ENCODE data around the gene ANKK1.

ANKK1 gene

GRCh38 chr11:113387605-113388211 lies at the start of gene ANKK1:
Gene ANKK1, plus strand, starts transcription at chr11:113387779. Its CDS starts 106 bp downstream, at chr11:113387885.
- DNase-seq (ENCODE audit: low read depth): no peak

DNA sequence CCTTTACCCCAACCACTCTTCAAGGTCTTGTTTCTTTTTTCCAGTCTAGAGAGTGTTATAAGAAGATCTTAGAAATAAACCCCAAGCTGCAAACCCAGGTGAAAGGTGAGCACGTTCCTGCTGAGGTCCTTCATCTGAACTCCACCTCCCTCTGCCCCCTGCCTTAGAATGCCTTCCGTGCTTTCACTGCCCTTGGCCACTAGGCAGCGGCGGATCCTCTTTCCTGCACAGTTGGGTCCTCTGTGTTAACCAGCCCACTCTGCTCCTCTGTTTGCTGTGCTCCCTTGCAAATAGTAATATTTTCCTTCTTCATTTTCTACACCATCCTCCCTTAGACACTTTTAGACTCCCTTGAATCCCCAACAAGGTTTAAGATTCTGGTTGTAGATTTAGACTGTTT lies 48.8 kb upstream of the ANKK1 start:
- DNase-seq (ENCODE audit: low read depth): no peak

DNA sequence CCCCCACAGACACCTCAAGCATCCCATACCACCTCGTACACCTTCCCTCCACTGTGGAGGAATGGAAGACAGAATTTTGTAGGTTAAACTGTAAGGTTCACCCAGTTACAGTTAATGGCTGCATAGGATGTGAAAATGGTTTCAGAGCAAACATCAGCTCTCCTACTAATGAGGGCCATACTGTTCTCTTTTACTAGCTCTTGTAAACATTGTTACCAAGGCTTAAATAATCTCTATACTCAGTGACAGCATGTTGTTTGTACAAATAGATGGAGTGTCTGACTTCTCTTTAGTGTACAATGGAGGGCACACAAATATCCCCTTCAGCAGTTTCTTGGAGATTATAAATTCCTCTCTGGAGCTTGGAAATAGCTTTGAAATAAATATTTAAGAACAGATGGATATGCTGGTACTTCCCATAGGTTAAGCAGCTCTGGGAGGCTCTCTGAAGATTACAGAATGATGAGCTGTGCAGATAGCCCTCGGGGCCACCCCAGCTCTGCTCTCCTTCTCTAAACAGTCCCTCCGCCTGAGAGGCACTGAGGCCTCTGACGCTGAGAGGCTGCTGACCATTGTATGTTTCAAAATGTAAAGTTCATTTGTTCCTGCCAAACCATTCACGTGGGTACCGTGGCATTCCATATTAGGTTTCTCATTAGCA lies 47.5 kb upstream of the ANKK1 start:
- DNase-seq (ENCODE audit: low read depth): no peak

- no peak for DNase-seq (ENCODE audit: low read depth)
Observed at GRCh38 chr11:113341388-113342165, 46.0 kb upstream of the ANKK1 start.

GRCh38 chr11:113345978-113346377 lies 41.6 kb upstream of the ANKK1 start:
- no peak for DNase-seq (ENCODE audit: low read depth)

GRCh38 chr11:113349528-113349927 lies 38.1 kb upstream of the ANKK1 start:
- DNase-seq (ENCODE audit: low read depth): no peak

DNA sequence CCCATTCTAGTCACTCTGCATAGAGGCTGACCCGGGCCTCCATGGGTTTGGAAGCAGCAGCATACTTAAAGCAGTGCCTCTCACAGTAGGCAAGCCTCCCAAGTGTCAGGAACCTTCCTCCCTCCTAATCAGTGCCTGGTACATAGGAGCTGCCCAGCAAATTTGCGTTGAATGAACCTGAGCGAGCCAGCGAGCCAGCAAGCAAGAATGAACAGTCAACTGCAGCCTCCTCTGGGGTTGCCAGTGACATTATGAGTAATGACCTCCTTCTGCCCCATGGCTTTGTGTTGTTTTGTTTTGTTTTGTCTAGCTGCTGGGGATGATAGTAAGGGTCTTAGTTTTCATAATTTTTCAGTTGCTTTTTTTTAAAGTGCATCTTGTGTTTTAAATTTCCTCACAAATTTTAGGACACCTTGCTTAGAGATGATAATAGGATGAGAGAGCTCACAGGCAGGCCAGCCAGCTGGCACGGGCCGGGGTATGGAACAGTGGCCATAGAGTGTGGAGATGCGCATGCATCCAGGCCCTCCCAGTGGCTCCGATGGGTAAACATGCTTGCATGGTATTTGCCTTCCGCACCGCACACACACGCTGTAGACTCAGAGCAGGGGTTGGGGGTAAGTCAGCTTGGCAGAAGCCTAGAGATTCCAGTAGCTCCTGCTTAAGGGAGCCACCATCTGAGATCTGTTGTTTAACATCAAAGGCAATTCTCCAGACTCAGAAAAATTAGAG lies 37.1 kb upstream of the ANKK1 start:
- no peak for DNase-seq (ENCODE audit: low read depth)

GRCh38 chr11:113351068-113351450 lies 36.5 kb upstream of the ANKK1 start:
- DNase-seq (ENCODE audit: low read depth): no peak

DNA sequence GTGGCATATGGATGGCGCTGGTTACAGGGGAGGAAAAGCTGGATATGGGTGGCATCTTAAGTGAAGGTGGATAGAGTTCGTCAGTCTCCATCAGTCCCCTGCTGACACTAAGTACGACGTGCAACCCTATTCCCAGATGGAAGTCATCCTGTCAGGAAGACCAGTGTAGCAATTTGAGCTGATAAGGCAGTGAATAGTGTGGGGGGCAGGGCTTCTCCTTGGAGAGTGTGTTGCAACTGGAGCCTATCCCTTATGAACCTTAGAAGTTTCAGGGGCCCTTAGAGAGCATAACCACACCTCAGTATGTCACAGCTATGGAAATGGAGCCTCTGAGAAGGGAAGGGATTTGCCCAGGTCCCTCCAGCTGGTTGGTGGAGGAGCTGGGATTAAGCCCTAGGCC lies 36.1 kb upstream of the ANKK1 start:
- no peak for DNase-seq (ENCODE audit: low read depth)

- no peak for DNase-seq (ENCODE audit: low read depth)
Observed at GRCh38 chr11:113356203-113356602, 31.4 kb upstream of the ANKK1 start.

GRCh38 chr11:113363406-113363805 lies 24.2 kb upstream of the ANKK1 start:
- DNase-seq (ENCODE audit: low read depth): no peak

- no peak for DNase-seq (ENCODE audit: low read depth)
Observed at GRCh38 chr11:113363996-113364641, 23.5 kb upstream of the ANKK1 start.

- DNase-seq (ENCODE audit: low read depth): no peak
Observed at GRCh38 chr11:113365895-113366294, 21.7 kb upstream of the ANKK1 start.

DNA sequence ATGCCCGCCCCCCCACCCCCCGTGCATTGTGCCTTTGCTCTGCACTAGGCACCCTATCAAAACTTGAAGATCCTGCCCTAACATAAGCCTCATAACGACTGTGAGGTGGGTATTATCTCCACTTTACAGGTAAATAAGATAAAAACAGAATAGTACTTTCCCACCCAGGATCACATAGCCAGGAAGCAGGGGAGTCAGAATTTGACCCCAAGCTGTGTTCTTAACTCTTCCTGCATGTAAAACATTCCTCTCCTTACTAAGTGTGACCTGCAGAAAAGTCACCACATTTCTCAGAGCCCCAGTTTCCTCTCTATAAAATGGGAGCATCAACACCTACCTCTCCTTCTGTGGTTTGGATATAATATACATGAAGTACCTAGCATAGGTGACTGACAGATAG lies 18.2 kb upstream of the ANKK1 start:
- no peak for DNase-seq (ENCODE audit: low read depth)

GRCh38 chr11:113370634-113371033 lies 16.9 kb upstream of the ANKK1 start:
- no peak for DNase-seq (ENCODE audit: low read depth)

GRCh38 chr11:113372309-113372708 lies 15.3 kb upstream of the ANKK1 start:
- no peak for DNase-seq (ENCODE audit: low read depth)

DNA sequence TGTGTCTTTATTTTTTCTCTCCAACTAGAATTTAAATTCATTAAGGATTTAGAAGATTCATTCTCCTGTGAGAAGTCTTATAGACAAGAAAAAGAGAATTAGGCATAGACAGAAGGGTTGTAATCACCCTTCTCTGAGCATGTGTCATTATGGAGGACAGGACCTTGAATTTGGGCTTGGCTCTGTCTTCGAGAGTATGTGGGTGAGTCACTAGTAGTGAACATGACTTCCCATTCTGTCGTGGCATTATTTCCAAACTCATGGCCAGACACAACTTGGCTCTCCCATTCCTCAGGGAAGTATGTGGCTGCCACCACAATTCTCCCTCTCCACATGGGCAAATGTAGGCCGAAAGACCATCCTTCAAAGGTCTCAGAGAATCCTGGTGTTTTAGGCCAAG lies 14.3 kb upstream of the ANKK1 start:
- DNase-seq (ENCODE audit: low read depth): no peak

DNA sequence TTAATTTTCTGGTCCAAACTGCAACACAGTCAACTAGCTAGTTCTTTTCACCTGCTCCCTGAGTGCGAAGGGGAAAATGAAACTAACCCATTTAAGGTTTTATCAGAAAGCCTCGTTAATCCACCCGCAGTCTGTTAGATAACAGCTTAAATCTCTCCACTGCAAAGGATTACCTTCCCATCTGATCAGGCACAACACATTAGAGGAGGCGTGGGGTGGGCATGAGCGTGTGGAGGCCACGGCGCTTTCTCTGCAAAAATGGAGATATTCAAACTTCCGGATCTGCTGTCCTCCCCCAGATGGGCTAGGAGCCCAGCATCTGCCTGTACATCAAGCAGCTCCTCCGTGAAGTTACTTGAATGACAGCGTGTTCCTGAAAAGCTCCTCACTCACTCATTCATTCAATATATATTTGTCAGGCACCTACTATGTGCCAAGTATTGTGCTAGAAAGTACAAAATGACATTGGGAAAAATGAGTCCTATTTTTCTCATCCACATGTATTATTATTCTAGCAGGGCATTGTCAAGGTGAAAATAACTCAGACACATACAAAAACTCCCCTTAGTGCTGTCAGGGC lies 13.5 kb upstream of the ANKK1 start:
- DNase-seq (ENCODE audit: low read depth): no peak

GRCh38 chr11:113375402-113375801 lies 12.2 kb upstream of the ANKK1 start:
- DNase-seq (ENCODE audit: low read depth): no peak

DNA sequence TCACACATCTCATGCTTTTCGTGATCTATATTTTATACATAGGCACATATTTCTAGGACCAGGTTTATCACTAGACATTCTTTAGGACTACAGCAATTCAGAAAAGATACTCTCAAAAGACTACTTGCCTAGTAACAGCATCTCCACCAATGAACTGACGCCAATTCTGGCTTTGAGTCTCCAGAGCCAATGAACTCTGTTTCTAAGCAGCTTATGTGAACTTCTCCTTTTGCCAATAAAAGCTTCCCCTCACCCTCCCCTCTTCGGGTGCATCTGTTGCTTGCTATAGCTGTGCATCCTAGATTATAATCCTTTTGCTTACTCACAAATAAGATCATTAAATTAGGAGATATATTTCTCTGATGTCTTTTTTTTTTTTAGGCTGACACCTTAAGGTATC lies 11.4 kb upstream of the ANKK1 start:
- DNase-seq (ENCODE audit: low read depth): no peak

- no peak for DNase-seq (ENCODE audit: low read depth)
Observed at GRCh38 chr11:113377681-113378412, 9.7 kb upstream of the ANKK1 start.

Data from T-helper 22 cell (primary cell).